NT2/D1 (cell line): Measurements from ENCODE around the gene RNASE2.

ENCODE experiments used
- SUZ12 ChIP-seq: IDR thresholded peaks from 2 replicates; pipeline ENCODE4 v1.6.1; 2011; ENCODE audit not compliant: insufficient read length, insufficient read depth; ENCODE audit errors: extremely low read depth
- YY1 ChIP-seq: IDR thresholded peaks from 2 replicates; pipeline ENCODE4 v1.6.1; 2011; ENCODE audit not compliant: insufficient read length, insufficient read depth
- ZNF274 ChIP-seq: IDR thresholded peaks from 2 replicates; pipeline ENCODE4 v1.6.1; 2011; ENCODE audit warnings: mild to moderate bottlenecking, low read depth, low read length

- TF ChIP-seq ZNF274 (no peak), YY1 (no peak), SUZ12 (no peak)
These were observed 45.9 kb downstream of the RNASE2 start for GRCh38 chr14:21001218-21001617.
